SKM-1 treated with dmso at 0.1 percent for 144 hours (cell line): Measurements from ENCODE around the gene TPM2.
"Not testable (repeated sequence)": the region's sequence is repeated elsewhere in the genome, so short reads cannot be mapped to it uniquely, and the experiment has no call there.

Source experiments
- DNase-seq: peaks from one replicate; lab custom pipeline; 2025; ENCODE audit not compliant: unreplicated experiment; lab: John Stamatoyannopoulos, UW

TPM2 gene

GRCh38 chr9:35656831-35657545, 32.7 kb downstream of the TPM2 start:
- no peak for DNase-seq

GRCh38 chr9:35656348-35656747, 33.4 kb downstream of the TPM2 start:
- DNase-seq = no peak

GRCh38 chr9:35653611-35654010, 36.1 kb downstream of the TPM2 start:
- no peak for DNase-seq

GRCh38 chr9:35652829-35653209, 36.9 kb downstream of the TPM2 start:
- no peak for DNase-seq

- DNase-seq = no peak
These were observed 37.5 kb downstream of the TPM2 start for GRCh38 chr9:35651956-35652828.

GRCh38 chr9:35650341-35651158, 39.2 kb downstream of the TPM2 start, which contains the start of gene SIT1:
SIT1 (minus strand) TSS chr9:35650931; CDS start chr9:35650853, 78 bp downstream.
- DNase-seq = no peak

GRCh38 chr9:35649431-35650340, 40.0 kb downstream of the TPM2 start:
- peak; percentile 24 for DNase-seq

- peak; percentile 78 for DNase-seq
These were observed 43.0 kb downstream of the TPM2 start for GRCh38 chr9:35646533-35647265.

- no peak for DNase-seq
These were observed 43.6 kb downstream of the TPM2 start for GRCh38 chr9:35646153-35646532.

GRCh38 chr9:35645736-35646135, 44.0 kb downstream of the TPM2 start:
- DNase-seq = not testable (repeated sequence)

- no peak for DNase-seq
These were observed 46.7 kb downstream of the TPM2 start for GRCh38 chr9:35643046-35643445.

GRCh38 chr9:35641478-35641877, 48.2 kb downstream of the TPM2 start:
- DNase-seq = not testable (repeated sequence)

- DNase-seq = not testable (repeated sequence)
These were observed 49.3 kb downstream of the TPM2 start for GRCh38 chr9:35640431-35640830.

GRCh38 chr9:35639631-35640030, 50.1 kb downstream of the TPM2 start:
- no peak for DNase-seq

GRCh38 chr9:35639225-35639624, 50.5 kb downstream of the TPM2 start:
- DNase-seq = not testable (repeated sequence)

GRCh38 chr9:35638751-35639150, 51.0 kb downstream of the TPM2 start:
- not testable (repeated sequence) for DNase-seq

GRCh38 chr9:35637427-35637955, 52.2 kb downstream of the TPM2 start:
- not testable (repeated sequence) for DNase-seq

GRCh38 chr9:35636877-35637246, 52.9 kb downstream of the TPM2 start:
- not testable (repeated sequence) for DNase-seq

- no peak for DNase-seq
These were observed 53.4 kb downstream of the TPM2 start for GRCh38 chr9:35636135-35636876.
